Adrenal gland (tissue), 12 donors: ENCODE measurements around the gene AGBL4. TPM values are rescaled to one million over a fixed set of nuclear protein-coding genes. Genes with fewer than 3 reads are reported as not detected.

Experiments
- DNase-seq, 7 donors: peaks; one replicate each; pipeline ENCODE4 v3.0.0-alpha.2; 2019 to 2020
- H3K27ac ChIP-seq, 5 donors: fragments of 200-600 bp; sonication (generic) in 4 of 5; 1 replicate in 3 of 5; 2 replicates in 2 of 5; pipeline versions ENCODE4 v1.5.1 to v1.8.0; 2016 to 2020; ENCODE audit warnings: mild to moderate bottlenecking in 1 of 5
- H3K27me3 ChIP-seq: fragments of 200-600 bp; 2 replicates; pipeline ENCODE4 v1.8.0; 2021
- H3K36me3 ChIP-seq, 2 donors: fragments of 200-600 bp; replicated peaks in 1 of 2; 1 replicate in 1 of 2; 2 replicates in 1 of 2; pipeline versions ENCODE4 v1.5.1 to v1.8.0; 2018 to 2022
- H3K4me1 ChIP-seq, 2 donors: fragments of 200-600 bp; replicated peaks in 1 of 2; 1 replicate in 1 of 2; 2 replicates in 1 of 2; pipeline versions ENCODE4 v1.5.1 to v1.8.0; 2018 to 2021
- H3K4me3 ChIP-seq, 4 donors: fragments of 200-600 bp; sonication (generic) in 3 of 4; one replicate each; pipeline ENCODE4 v1.5.1; 2016 to 2018
- H3K9me3 ChIP-seq, 3 donors: fragments of 200-600 bp; sonication (generic) in 1 of 3; replicated peaks in 1 of 3; 1 replicate in 2 of 3; 2 replicates in 1 of 3; pipeline versions ENCODE4 v1.5.1 to v1.8.0; 2016 to 2021
- CTCF ChIP-seq, 6 experiments: fragments of 450-650 bp in 4 of 6; fragments of 200-600 bp in 2 of 6; sonication (generic) in 1 of 6; IDR thresholded peaks; 1 replicate in 5 of 6; 2 replicates in 1 of 6; pipeline versions ENCODE4 v1.5.1 to v1.8.0; 2016 to 2021; ENCODE audit warnings: antibody characterized with exemption in 6 of 6, mild to moderate bottlenecking in 2 of 6, moderate library complexity in 1 of 6
- POLR2A ChIP-seq, 2 donors: fragments of 450-650 bp; IDR thresholded peaks; one replicate each; pipeline ENCODE4 v1.6.1; 2017; ENCODE audit warnings: antibody characterized with exemption in 2 of 2, mild to moderate bottlenecking in 2 of 2, moderate library complexity in 1 of 2
- WGBS, 4 donors: extraction: QIAGEN DNeasy Blood & Tissue Kit in 2 of 4; methylation state at CpG; one replicate each; pipeline versions ENCODE4 v1.1.5 to v1.1.7; 2013 to 2017; 5-methylcytosine and 5-hydroxymethylcytosine counted together
- intact Hi-C, 2 donors: fragments of 100-400 bp; cut with DNase I; formaldehyde crosslinking; loops; one replicate each; pipeline versions ENCODE4 v1.14.1 to v1.15.0; 2022 to 2023
- polyA plus RNA-seq, 3 donors: library from polyadenylated mRNA; stranded (reverse); fragments of 200-250 nt in 2 of 3; fragments of 350-450 nt in 1 of 3; fragmentation: Illumina TruSeq in 1 of 3; extraction: RNeasy Lipid Tissue Mini Kit (QIAGEN cat#74804) in 1 of 3; gene quantifications; one replicate each; pipeline ENCODE4 v1.2.3, GENCODE V29; 2013 to 2014
- total RNA-seq, 9 donors: library from RNA; depleted of rRNA in 4 of 9; stranded (reverse); fragments of >200 nt in 4 of 9; fragments of 120-200 nt in 1 of 9; fragmentation: NEBNext Ultra II Directional in 1 of 9; extraction: Animal tissue kit (Norgen Biotek cat#: 25700) in 1 of 9; gene quantifications; one replicate each; pipeline versions ENCODE4 v1.1.0 to v1.2.4, GENCODE V29; 2013 to 2023
- donor health status: healthy with polysubstance abuse.
- donor health status: Bipolar disorder and iron deficiency.
- donor health status: DM: yes; HTN: yes; CAD: no.
- donor health status: DM: no; HTN: no; CAD: no.
- donor health status: DM: no; HTN: no; CAD: no.
- donor health status: DM: yes; HTN: yes; CAD: no.

AGBL4 gene
- total and polyA plus RNA-seq, 12 donors: 0.10 to 1.9 (median 0.80) TPM; not detected in 2

- H3K4me1 ChIP-seq: no peaks in the 10 kb centered on the region
- no peaks in the 10 kb centered on the region for H3K27me3 ChIP-seq
- H3K27ac ChIP-seq: no peak overlapping the region
- TF ChIP-seq POLR2A (IDR thresholded peaks at IDR 0.05): no peak
- no peak for TF ChIP-seq CTCF (IDR thresholded peaks at IDR 0.05)
- intact Hi-C loops: no loop called here
- H3K4me3 ChIP-seq: no peak overlapping the region
- H3K36me3 ChIP-seq: no peaks in the 10 kb centered on the region
- WGBS, 4 donors: 43 to 48% (median 45%) methylated on average over 2 of the region's 2 CpGs
- no peaks in the 10 kb centered on the region for H3K9me3 ChIP-seq
- no peak for DNase-seq
Observed at GRCh38 chr1:48841966-48842365, 1181.8 kb downstream of the AGBL4 start.

- Histone ChIP-seq H3K4me1 (no peaks in the 10 kb centered on the region), H3K27me3 (no peaks in the 10 kb centered on the region), H3K36me3 (no peaks in the 10 kb centered on the region), H3K9me3 (no peaks in the 10 kb centered on the region), H3K4me3 (no peak overlapping the region), H3K27ac (no peak overlapping the region)
- 68 to 78% (median 74%) methylated on average over 3 of the region's 3 CpGs for WGBS, 4 donors
- DNase-seq: no peak
- intact Hi-C loops: no loop called here
- TF ChIP-seq CTCF (IDR thresholded peaks at IDR 0.05) (no peak), POLR2A (IDR thresholded peaks at IDR 0.05) (no peak)
Observed at GRCh38 chr1:48841461-48841860, 1182.3 kb downstream of the AGBL4 start.

GRCh38 chr1:48831120-48831978 is 1192.4 kb downstream of the AGBL4 start:
- DNase-seq: no peak
- TF ChIP-seq CTCF (IDR thresholded peaks at IDR 0.05): no peak
- TF ChIP-seq POLR2A (IDR thresholded peaks at IDR 0.05): no peak
- intact Hi-C loops: no loop called here
- H3K4me1 ChIP-seq: no peaks in the 10 kb centered on the region
- H3K27ac ChIP-seq: no peak overlapping the region
- H3K4me3 ChIP-seq: no peak overlapping the region
- H3K9me3 ChIP-seq: no peaks in the 10 kb centered on the region
- H3K36me3 ChIP-seq: no peaks in the 10 kb centered on the region
- 77 to 89% (median 80%) methylated on average over 4 of the region's 4 CpGs for WGBS, 4 donors
- H3K27me3 ChIP-seq: no peaks in the 10 kb centered on the region

GRCh38 chr1:48830715-48831114 is 1193.0 kb downstream of the AGBL4 start:
- WGBS, 4 donors: 52 to 84% (median 72%) methylated on average over 2 of the region's 2 CpGs
- no peak for DNase-seq
- no peaks in the 10 kb centered on the region for H3K4me1 ChIP-seq
- H3K9me3 ChIP-seq: no peaks in the 10 kb centered on the region
- intact Hi-C loops: no loop called here
- no peak overlapping the region for H3K4me3 ChIP-seq
- H3K27ac ChIP-seq: no peak overlapping the region
- TF ChIP-seq POLR2A (IDR thresholded peaks at IDR 0.05) (no peak), CTCF (IDR thresholded peaks at IDR 0.05) (no peak)
- H3K36me3 ChIP-seq: no peaks in the 10 kb centered on the region
- H3K27me3 ChIP-seq: no peaks in the 10 kb centered on the region
